ENCODE data around the gene PLA2G4E.

Gene PLA2G4E

GRCh38 chr15:41935566-41936020, 85.2 kb downstream of the PLA2G4E start:
- DNase-seq (ENCODE audit: low spot score), result no peak

GRCh38 chr15:41934843-41935242, 86.0 kb downstream of the PLA2G4E start:
- DNase-seq (ENCODE audit: low spot score), result peak; percentile 22

DNA sequence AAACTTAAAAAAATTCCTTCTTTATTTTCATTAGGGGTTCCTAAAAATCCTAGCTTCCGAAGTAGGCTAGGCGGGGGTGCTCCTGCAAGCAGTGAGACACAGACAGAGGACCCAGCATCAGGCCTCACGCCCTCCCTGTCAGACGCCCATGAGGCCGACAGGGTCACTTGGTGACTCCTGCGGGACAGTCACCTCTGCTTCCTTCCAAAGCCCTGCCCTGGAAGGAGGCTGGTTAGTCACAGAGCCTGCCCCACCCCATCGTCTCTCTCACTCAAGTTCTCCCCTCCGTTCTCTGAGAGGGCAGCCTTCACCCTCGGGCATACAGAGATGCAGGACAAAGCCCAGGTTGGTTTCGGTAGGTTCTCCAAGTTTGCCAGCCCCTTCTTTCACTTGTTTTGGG, 87.1 kb downstream of the PLA2G4E start:
- no peak for DNase-seq (ENCODE audit: low spot score)

GRCh38 chr15:41933326-41933725, 87.5 kb downstream of the PLA2G4E start:
- DNase-seq (ENCODE audit: low spot score), result no peak

DNA sequence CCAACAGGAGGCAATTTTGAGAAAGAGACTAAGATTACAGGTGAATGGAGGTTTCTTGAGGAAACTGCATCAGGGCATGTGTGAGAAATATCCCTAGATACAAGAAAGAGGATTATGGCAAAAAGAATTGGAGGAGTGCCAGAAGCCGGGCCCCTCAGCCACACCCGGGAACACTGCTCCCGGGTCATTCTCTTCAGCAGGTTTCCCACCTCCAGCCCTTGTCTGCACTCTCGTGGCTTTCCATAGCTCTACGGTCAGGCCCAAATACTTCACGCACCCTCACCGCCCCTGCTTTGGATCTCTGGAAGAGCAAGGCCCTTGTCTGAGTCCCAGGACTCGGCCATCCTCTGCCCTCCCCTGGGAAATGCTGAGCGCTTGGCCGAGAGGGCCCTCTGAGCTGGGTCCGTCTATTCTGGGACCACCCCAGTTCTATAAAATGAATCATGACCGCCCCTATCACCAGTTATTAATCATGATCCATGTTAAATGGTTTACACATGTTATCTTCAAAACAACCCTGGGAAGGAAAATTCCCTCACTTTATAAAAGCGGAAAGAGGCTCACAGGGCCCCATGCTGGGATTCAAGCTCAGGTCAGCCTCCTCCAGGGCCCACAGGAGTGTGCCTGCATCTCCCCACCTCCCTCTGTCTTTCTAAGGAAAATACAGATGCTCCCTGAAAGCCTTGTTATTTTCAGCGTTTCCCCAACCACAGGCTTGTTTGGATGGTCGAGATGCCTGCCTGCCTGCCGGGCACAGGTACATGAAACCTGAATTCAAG, 88.1 kb downstream of the PLA2G4E start:
- no peak for DNase-seq (ENCODE audit: low spot score)

- DNase-seq (ENCODE audit: low spot score), result no peak
These were observed 88.7 kb downstream of the PLA2G4E start for GRCh38 chr15:41932101-41932500.
